Erythroblast (primary cell): Measurements from ENCODE around the gene MAN2A1.
"Not testable (repeated sequence)": the region's sequence is repeated elsewhere in the genome, so short reads cannot be mapped to it uniquely, and the experiment has no call there.

Experiments
- DNase-seq, 2 experiments: peaks; one replicate each; lab custom pipeline; 2025; lab: John Stamatoyannopoulos, UW
- GATA1 ChIP-seq: IDR thresholded peaks from 2 replicates; pipeline ENCODE4 v1.6.1; 2011; ENCODE audit warnings: low read depth, mild to moderate bottlenecking, control low read depth, low read length, moderate library complexity
- POLR2A ChIP-seq: IDR thresholded peaks from 2 replicates; pipeline ENCODE4 v1.6.1; 2011; ENCODE audit warnings: mild to moderate bottlenecking, low read length

Gene MAN2A1

DNA sequence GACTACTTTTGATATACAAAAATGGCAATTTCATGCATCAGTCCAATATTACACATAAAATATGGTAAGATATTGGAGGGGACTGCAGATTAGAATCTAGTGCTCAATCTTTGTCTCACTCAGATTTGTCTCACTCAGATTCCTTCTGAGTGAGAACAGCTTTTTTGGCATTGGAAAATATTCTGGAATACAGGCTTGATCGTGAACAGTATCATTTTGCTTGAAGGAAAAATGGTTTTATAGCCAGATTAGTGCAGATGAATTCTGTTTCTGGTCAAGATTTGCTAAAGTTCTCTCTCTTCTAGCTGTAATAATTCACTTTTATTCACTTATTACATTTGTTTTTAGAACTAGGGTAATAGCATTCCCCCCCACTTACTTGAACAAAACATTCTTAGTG, 51.2 kb downstream of the MAN2A1 start:
- DNase-seq, result no peak
- no peak for TF ChIP-seq GATA1
- no peak for TF ChIP-seq POLR2A

DNA sequence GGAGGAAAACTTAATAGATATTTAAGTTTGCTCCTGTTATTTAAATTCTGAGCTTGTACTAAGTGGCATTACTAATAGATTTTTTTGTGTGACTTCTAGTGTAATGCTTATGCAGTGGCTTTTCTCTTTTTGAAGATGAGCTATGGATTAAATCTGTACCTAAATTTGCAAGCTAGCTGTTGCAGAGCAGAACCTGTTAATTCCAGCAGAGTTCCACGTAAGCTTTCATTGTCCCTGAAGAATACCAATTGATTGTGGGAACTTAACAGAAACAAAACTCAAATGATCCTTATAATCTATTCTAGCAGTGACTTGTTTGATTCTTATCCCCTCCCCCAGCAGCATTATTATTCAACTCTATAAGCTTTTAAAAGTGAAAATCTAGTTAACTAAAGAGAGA, 51.7 kb downstream of the MAN2A1 start:
- DNase-seq, result no peak
- no peak for TF ChIP-seq GATA1
- no peak for TF ChIP-seq POLR2A

GRCh38 chr5:109743041-109743531, 53.4 kb downstream of the MAN2A1 start:
- TF ChIP-seq POLR2A (no peak), GATA1 (no peak)
- peak; percentile 35 to 81 for DNase-seq

- DNase-seq, result peak; percentile 18 to 32
- TF ChIP-seq GATA1, result no peak
- no peak for TF ChIP-seq POLR2A
Measured at GRCh38 chr5:109743770-109744212, 54.1 kb downstream of the MAN2A1 start.

- DNase-seq, result no peak
- TF ChIP-seq GATA1 (no peak), POLR2A (no peak)
Measured at GRCh38 chr5:109744261-109744660, 54.5 kb downstream of the MAN2A1 start.

DNA sequence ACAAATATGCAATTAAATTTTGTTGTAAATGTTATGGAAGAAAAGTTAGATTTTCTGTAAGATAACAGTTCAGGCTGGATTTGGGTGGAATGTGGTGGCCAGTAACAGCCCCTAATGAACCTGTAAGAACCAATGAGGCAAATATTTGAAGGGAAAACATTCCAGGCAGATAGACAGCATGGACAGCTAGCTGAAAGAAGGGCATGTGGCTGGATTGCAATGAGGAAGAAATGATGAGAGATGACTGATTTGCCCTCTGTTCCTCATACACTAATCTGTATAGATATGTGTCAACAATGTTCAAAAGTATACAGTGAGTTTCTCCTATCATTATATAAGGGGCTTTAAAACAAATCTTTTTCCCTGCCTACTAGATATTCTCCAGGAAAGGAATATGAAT, 58.8 kb downstream of the MAN2A1 start:
- no peak for DNase-seq
- no peak for TF ChIP-seq GATA1
- TF ChIP-seq POLR2A, result no peak

DNA sequence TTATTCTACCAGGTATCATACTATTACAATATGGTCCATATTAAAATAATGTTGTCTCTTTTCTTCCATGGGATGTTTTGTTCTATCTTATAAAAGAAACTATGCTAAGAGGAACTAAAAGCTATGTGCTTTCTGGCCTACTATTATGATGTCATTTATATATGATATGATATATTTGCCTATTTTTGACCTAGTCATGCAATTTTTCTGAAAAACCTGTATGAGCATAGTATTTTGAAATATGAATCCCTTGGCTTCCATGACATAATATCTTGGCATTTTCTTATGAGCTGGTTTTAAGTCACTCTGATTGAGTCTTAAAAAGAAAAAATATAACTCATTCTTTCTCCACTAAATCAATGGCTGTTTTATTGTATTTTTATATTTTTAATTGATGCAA, 60.7 kb downstream of the MAN2A1 start:
- TF ChIP-seq POLR2A (no peak), GATA1 (no peak)
- no peak for DNase-seq

GRCh38 chr5:109753279-109753678, 63.6 kb downstream of the MAN2A1 start:
- no peak for DNase-seq
- TF ChIP-seq POLR2A, result no peak
- no peak for TF ChIP-seq GATA1

GRCh38 chr5:109754319-109754718, 64.6 kb downstream of the MAN2A1 start:
- TF ChIP-seq POLR2A (no peak), GATA1 (no peak)

DNA sequence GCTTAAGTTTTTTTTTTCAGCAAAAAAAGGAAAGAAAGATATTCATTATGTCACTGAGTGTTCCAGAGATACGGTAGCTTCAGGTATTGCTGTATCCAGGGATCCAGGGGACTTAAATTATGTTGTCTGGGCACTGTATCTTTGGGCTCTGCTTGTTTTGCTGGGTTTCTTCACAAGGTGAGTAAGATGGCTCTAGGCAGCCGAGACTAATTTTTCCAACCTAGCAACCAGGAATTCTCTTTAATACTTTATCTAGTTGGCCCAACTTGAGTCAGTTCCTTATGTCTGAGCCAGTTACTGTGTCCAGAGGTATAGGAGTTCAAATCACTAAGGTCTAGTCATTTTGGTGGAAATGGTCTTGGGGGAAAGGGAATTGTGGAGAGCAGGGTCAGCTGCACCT, 66.0 kb downstream of the MAN2A1 start:
- TF ChIP-seq GATA1 (no peak), POLR2A (no peak)
- no peak for DNase-seq

More at GRCh38 chr5:109754319-109754718, 64.6 kb downstream of the MAN2A1 start:
- DNase-seq, result no peak

DNA sequence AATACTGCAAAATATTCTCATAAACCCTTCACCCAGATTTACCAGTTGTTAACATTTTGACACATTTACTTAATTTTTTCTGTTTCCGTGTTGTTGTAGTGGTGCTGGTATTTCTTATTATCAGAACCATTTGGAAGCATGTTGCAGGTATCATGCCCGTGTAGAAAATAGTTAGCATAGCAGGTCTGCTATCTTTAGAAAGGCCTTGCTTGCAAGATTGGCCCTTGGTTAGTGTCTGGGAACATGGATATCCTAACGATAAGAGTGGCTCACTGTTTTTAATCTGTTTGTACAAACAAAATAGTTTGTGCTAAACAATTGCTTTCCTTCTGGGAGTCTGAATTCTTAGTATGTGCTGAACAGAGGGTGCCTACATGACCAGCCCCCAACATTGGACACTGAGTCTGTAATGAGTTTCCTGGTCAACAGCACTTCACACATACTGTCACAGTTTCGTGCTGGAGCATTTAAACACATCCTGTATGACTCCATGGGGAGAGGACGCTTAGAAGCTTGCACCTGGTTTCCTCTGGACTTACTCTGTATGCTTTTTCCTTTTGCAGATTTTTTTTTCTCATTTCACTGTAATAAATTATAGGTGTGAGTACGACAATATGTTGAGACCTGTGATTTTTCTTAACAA, 66.9 kb downstream of the MAN2A1 start:
- TF ChIP-seq GATA1, result no peak
- no peak for TF ChIP-seq POLR2A
- DNase-seq, result no peak

DNA sequence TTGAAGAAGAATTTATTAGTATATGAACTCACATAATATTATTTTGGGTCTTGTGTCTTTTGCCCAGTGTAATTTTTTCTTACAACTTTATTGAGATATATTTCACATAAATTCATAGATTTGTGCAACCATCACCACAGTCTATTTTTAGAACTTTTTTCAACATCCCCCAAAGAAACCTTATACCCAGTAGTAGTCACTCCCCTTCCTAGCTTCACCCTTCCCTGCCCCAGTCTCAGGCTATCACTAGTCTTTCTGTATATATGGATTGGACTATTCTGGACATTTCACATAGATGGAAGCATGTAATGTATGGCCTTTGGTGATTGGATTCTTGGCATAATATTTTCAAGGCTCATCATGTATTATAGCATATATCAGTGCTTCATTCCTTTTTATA, 67.8 kb downstream of the MAN2A1 start:
- no peak for TF ChIP-seq GATA1
- no peak for TF ChIP-seq POLR2A
- no peak for DNase-seq

GRCh38 chr5:109759306-109759705, 69.6 kb downstream of the MAN2A1 start:
- TF ChIP-seq POLR2A, result no peak
- no peak for TF ChIP-seq GATA1
- DNase-seq, result peak in 1 of 2 experiments; percentile 24

DNA sequence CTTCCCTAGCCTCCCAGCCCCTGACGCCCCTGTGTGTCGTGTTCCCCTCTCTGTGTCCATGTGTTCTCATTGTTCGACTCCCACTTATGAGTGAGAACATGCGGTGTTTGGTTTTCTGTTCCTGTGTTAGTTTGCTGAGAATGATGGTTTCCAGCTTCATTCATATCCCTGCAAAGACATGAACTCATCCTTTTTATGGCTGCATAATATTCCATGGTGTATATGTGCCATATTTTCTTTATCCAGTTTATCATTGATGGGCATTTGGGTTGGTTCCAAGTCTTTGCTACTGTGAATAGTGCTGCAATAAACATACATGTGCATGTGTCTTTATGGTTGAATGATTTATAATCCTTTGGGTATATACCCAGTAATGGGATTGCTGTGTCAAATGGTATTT, 70.4 kb downstream of the MAN2A1 start:
- DNase-seq, result not testable (repeated sequence)

DNA sequence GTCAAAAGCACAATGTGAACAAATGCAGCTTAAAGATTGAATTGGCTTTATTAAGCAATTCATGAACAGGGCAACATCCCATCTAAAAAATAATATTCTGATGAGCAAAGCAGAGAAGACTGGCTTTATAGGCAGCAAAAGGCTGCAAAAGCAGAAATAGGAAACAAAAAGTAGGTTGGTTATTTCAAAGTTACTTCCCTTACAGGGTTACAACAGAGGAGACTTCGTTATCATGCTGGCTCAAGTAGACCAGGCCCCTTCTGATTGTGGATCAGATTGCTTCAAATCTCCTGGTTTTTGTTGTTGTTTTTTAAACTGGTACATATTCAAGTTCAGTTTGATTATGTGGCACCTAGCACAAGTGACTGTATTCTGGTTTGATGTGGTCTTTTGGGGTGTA, 73.1 kb downstream of the MAN2A1 start:
- no peak for DNase-seq
- TF ChIP-seq POLR2A (no peak), GATA1 (no peak)
